ENCODE data around the gene IL16.
A peak's percentile ranks its signal among the peaks of the same experiment; 100 is the strongest.

IL16 gene

GRCh38 chr15:81282606-81282895, 85.9 kb downstream of the IL16 start:
- in situ Hi-C loops (cut with MboI; ENCODE audit: low pct_unique_long_range_greater_than_20kb, low sequenced_read_pairs) = loop anchor here (10.0 kb wide), 1 partner anchor 112 kb away; no protein-coding TSS in a partner anchor
- no peak for DNase-seq

GRCh38 chr15:81282911-81283310, 86.2 kb downstream of the IL16 start:
- DNase-seq = no peak
- in situ Hi-C loops (cut with MboI; ENCODE audit: low pct_unique_long_range_greater_than_20kb, low sequenced_read_pairs) = loop anchor here (10.0 kb wide), 1 partner anchor 112 kb away; no protein-coding TSS in a partner anchor

GRCh38 chr15:81284256-81285031, 87.8 kb downstream of the IL16 start:
- DNase-seq = peak; percentile 64
- in situ Hi-C loops (cut with MboI; ENCODE audit: low pct_unique_long_range_greater_than_20kb, low sequenced_read_pairs) = loop anchor here (10.0 kb wide), 1 partner anchor 110 kb away; no protein-coding TSS in a partner anchor

GRCh38 chr15:81285461-81285860, 88.8 kb downstream of the IL16 start:
- no peak for DNase-seq
- in situ Hi-C loops (cut with MboI; ENCODE audit: low pct_unique_long_range_greater_than_20kb, low sequenced_read_pairs) = loop anchor here (10.0 kb wide), 1 partner anchor 109 kb away; no protein-coding TSS in a partner anchor

GRCh38 chr15:81286621-81287121, 90.0 kb downstream of the IL16 start:
- in situ Hi-C loops (cut with MboI; ENCODE audit: low pct_unique_long_range_greater_than_20kb, low sequenced_read_pairs) = loop anchor here (10.0 kb wide), 1 partner anchor 108 kb away; no protein-coding TSS in a partner anchor
- DNase-seq = peak; percentile 63

GRCh38 chr15:81288040-81288439, 91.4 kb downstream of the IL16 start:
- in situ Hi-C loops (cut with MboI; ENCODE audit: low pct_unique_long_range_greater_than_20kb, low sequenced_read_pairs) = loop anchor here (10.0 kb wide), 1 partner anchor 107 kb away; no protein-coding TSS in a partner anchor

GRCh38 chr15:81288616-81289015, 91.9 kb downstream of the IL16 start:
- in situ Hi-C loops (cut with MboI; ENCODE audit: low pct_unique_long_range_greater_than_20kb, low sequenced_read_pairs) = loop anchor here (10.0 kb wide), 1 partner anchor 106 kb away; no protein-coding TSS in a partner anchor
- no peak for DNase-seq

More at GRCh38 chr15:81288040-81288439, 91.4 kb downstream of the IL16 start:
- no peak for DNase-seq

GRCh38 chr15:81289910-81290309, 93.2 kb downstream of the IL16 start:
- DNase-seq = no peak
- in situ Hi-C loops (cut with MboI; ENCODE audit: low pct_unique_long_range_greater_than_20kb, low sequenced_read_pairs) = loop anchor here (10.0 kb wide), 1 partner anchor 105 kb away; no protein-coding TSS in a partner anchor

- in situ Hi-C loops (cut with MboI; ENCODE audit: low pct_unique_long_range_greater_than_20kb, low sequenced_read_pairs) = no loop called here
- DNase-seq = no peak
These were observed 95.3 kb downstream of the IL16 start for GRCh38 chr15:81291916-81292522.

GRCh38 chr15:81292523-81293001, 95.9 kb downstream of the IL16 start:
- in situ Hi-C loops (cut with MboI; ENCODE audit: low pct_unique_long_range_greater_than_20kb, low sequenced_read_pairs) = no loop called here
- DNase-seq = no peak

GRCh38 chr15:81293728-81294515, 97.2 kb downstream of the IL16 start:
- in situ Hi-C loops (cut with MboI; ENCODE audit: low pct_unique_long_range_greater_than_20kb, low sequenced_read_pairs) = no loop called here
- DNase-seq = peak; percentile 92

- peak; percentile 60 for DNase-seq
- in situ Hi-C loops (cut with MboI; ENCODE audit: low pct_unique_long_range_greater_than_20kb, low sequenced_read_pairs) = no loop called here
These were observed 97.8 kb downstream of the IL16 start for GRCh38 chr15:81294516-81294880.

GRCh38 chr15:81295486-81296121, 98.9 kb downstream of the IL16 start:
- DNase-seq = no peak
- in situ Hi-C loops (cut with MboI; ENCODE audit: low pct_unique_long_range_greater_than_20kb, low sequenced_read_pairs) = no loop called here

GRCh38 chr15:81296186-81296585, 99.5 kb downstream of the IL16 start:
- DNase-seq = no peak
- in situ Hi-C loops (cut with MboI; ENCODE audit: low pct_unique_long_range_greater_than_20kb, low sequenced_read_pairs) = no loop called here

GRCh38 chr15:81296673-81297072, 100.0 kb downstream of the IL16 start:
- in situ Hi-C loops (cut with MboI; ENCODE audit: low pct_unique_long_range_greater_than_20kb, low sequenced_read_pairs) = no loop called here
- peak; percentile 98 for DNase-seq

GRCh38 chr15:81297147-81297572, 100.5 kb downstream of the IL16 start:
- in situ Hi-C loops (cut with MboI; ENCODE audit: low pct_unique_long_range_greater_than_20kb, low sequenced_read_pairs) = no loop called here
- DNase-seq = no peak

GRCh38 chr15:81297603-81298575, 101.2 kb downstream of the IL16 start:
- in situ Hi-C loops (cut with MboI; ENCODE audit: low pct_unique_long_range_greater_than_20kb, low sequenced_read_pairs) = no loop called here
- no peak for DNase-seq

GRCh38 chr15:81298611-81299010, 101.9 kb downstream of the IL16 start:
- in situ Hi-C loops (cut with MboI; ENCODE audit: low pct_unique_long_range_greater_than_20kb, low sequenced_read_pairs) = no loop called here
- no peak for DNase-seq
